AG09319 (cell line): ENCODE measurements around the gene TMEM184C.

Experiments used
- DNase-seq: peaks from one replicate; pipeline ENCODE4 v3.0.0-alpha.2; 2010; ENCODE audit warnings: low read depth; ENCODE audit errors: extremely low read depth
- CTCF ChIP-seq: IDR thresholded peaks from 2 replicates; pipeline ENCODE4 v1.5.1; 2011; ENCODE audit warnings: low read depth, mild to moderate bottlenecking, inconsistent platforms, low read length, moderate library complexity

TMEM184C gene

GRCh38 chr4:147635348-147635747, 18.2 kb downstream of the TMEM184C start:
- no peak for DNase-seq
- TF ChIP-seq CTCF: no peak

GRCh38 chr4:147638365-147638764, 21.2 kb downstream of the TMEM184C start:
- TF ChIP-seq CTCF: no peak
- no peak for DNase-seq

GRCh38 chr4:147638942-147639341, 21.7 kb downstream of the TMEM184C start:
- no peak for DNase-seq

GRCh38 chr4:147639388-147639787, 22.2 kb downstream of the TMEM184C start:
- no peak for TF ChIP-seq CTCF
- DNase-seq: no peak

More at GRCh38 chr4:147638942-147639341, 21.7 kb downstream of the TMEM184C start:
- TF ChIP-seq CTCF: no peak

GRCh38 chr4:147640331-147640730, 23.1 kb downstream of the TMEM184C start:
- TF ChIP-seq CTCF: no peak
- DNase-seq: no peak

GRCh38 chr4:147643616-147644015, 26.4 kb downstream of the TMEM184C start:
- no peak for DNase-seq
- no peak for TF ChIP-seq CTCF

GRCh38 chr4:147644471-147644870, 27.3 kb downstream of the TMEM184C start:
- DNase-seq: no peak
- TF ChIP-seq CTCF: no peak
